Mononuclear cell (primary cell): ENCODE results near the gene DRAP1. TPM values are rescaled to one million over a fixed set of nuclear protein-coding genes. Genes with fewer than 3 reads are reported as not detected.

ENCODE experiments used
- H3K27me3 ChIP-seq: 2 replicates; pipeline ENCODE4 v1.6.0; 2011; ENCODE audit warnings: low read length, control low read depth; ENCODE audit not compliant: insufficient read depth
- H3K4me1 ChIP-seq: 2 replicates; pipeline ENCODE4 v1.5.1; 2011; ENCODE audit warnings: mild to moderate bottlenecking, low read length, control low read depth; ENCODE audit not compliant: insufficient read depth
- H3K4me3 ChIP-seq: 2 replicates; pipeline ENCODE4 v1.5.1; 2011; ENCODE audit warnings: mild to moderate bottlenecking, low read length, moderate library complexity
- H3K9me3 ChIP-seq: 2 replicates; pipeline ENCODE4 v1.5.1; 2011; ENCODE audit warnings: low read depth, mild to moderate bottlenecking, control low read depth, low read length
- total RNA-seq: library from RNA; depleted of rRNA; stranded (reverse); fragments of >200 nt; gene quantifications from one replicate; pipeline ENCODE4 v1.2.3, GENCODE V29; 2012

The DRAP1 gene
- total RNA-seq, 1 donor: 65.6 TPM

DNA sequence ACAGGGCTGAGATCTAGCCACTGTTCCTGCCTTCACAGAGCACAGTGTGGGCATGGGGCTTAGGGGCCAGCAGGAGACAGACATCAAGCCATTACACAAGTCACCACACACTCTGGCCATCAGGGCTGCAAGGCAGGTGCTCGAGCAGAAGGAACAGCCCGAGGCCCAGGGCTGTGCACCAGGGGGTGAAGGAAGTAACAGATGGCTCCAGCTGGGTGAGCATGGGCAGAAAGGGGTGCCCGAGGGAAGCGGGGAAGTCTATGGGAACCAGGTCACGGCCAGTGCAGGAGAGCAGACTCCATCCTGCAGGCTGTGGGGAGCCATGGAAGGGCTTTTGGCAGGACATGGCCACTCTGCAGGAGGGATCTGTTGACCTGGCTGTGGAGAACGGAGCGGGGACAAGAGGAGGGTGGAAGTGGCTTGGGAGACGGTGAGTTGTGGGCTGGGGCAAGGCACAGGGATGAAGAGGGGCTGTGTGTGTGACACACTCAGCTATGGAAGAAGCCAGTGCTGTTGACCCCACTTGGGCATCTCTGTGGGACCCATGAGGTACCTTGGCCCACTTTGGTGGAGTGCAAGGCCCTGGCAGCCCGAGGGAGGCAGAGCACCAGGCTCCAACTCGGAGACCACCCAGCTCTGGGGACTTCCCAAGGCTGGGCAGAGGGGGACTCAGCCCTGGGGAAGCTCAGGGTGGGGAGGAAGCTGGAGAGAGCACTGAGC, 4.0 kb upstream of the DRAP1 start:
- H3K27me3 ChIP-seq: no peaks in the 10 kb centered on the region
- no peak overlapping the region for H3K4me3 ChIP-seq
- peaks cover 51% of the 10 kb centered on the region for H3K4me1 ChIP-seq
- H3K9me3 ChIP-seq: no peaks in the 10 kb centered on the region

GRCh38 chr11:65915821-65916251, 3.4 kb upstream of the DRAP1 start:
- Histone ChIP-seq H3K9me3 (no peaks in the 10 kb centered on the region), H3K4me3 (no peak overlapping the region), H3K27me3 (no peaks in the 10 kb centered on the region), H3K4me1 (peaks cover 57% of the 10 kb centered on the region)

DNA sequence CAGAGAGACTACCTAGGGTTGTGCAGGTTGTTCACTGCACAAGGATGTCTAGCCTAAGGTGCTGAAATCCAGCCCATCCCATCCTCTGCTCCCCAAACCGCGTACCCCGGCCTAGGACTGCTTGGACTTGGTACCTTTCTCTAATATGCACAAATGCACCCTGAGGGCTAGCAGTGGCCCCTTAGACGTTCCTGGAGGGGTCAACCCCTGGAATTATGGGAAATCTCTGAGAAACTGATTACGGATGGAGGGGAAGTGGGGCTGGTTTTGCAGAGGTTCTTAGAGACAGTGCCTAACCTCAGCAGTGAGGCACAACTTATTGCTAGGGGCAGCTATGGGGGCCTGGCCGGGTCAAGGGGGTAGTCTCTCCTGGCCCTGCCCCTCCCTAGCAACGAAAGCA, 2.8 kb upstream of the DRAP1 start:
- no peaks in the 10 kb centered on the region for H3K27me3 ChIP-seq
- peaks cover 62% of the 10 kb centered on the region for H3K4me1 ChIP-seq
- no peaks in the 10 kb centered on the region for H3K9me3 ChIP-seq
- no peak overlapping the region for H3K4me3 ChIP-seq

GRCh38 chr11:65917077-65917433, 2.2 kb upstream of the DRAP1 start:
- no peaks in the 10 kb centered on the region for H3K9me3 ChIP-seq
- H3K4me1 ChIP-seq: peaks cover 60% of the 10 kb centered on the region
- H3K4me3 ChIP-seq: no peak overlapping the region
- no peaks in the 10 kb centered on the region for H3K27me3 ChIP-seq

GRCh38 chr11:65917434-65918210, 1.6 kb upstream of the DRAP1 start:
- Histone ChIP-seq H3K27me3 (no peaks in the 10 kb centered on the region), H3K4me1 (peaks cover 65% of the 10 kb centered on the region), H3K9me3 (no peaks in the 10 kb centered on the region), H3K4me3 (peak overlapping the region; percentile 77)

- Histone ChIP-seq H3K9me3 (no peaks in the 10 kb centered on the region), H3K4me1 (peaks cover 65% of the 10 kb centered on the region), H3K4me3 (peak within 1 kb of the TSS; percentile 77), H3K27me3 (no peaks in the 10 kb centered on the region)
Observed at GRCh38 chr11:65918211-65919140, 750 bp upstream of the DRAP1 start, which contains the start of gene C11orf68. C11orf68 (minus strand) TSS chr11:65919062; CDS start chr11:65919031, 31 bp downstream.

DNA sequence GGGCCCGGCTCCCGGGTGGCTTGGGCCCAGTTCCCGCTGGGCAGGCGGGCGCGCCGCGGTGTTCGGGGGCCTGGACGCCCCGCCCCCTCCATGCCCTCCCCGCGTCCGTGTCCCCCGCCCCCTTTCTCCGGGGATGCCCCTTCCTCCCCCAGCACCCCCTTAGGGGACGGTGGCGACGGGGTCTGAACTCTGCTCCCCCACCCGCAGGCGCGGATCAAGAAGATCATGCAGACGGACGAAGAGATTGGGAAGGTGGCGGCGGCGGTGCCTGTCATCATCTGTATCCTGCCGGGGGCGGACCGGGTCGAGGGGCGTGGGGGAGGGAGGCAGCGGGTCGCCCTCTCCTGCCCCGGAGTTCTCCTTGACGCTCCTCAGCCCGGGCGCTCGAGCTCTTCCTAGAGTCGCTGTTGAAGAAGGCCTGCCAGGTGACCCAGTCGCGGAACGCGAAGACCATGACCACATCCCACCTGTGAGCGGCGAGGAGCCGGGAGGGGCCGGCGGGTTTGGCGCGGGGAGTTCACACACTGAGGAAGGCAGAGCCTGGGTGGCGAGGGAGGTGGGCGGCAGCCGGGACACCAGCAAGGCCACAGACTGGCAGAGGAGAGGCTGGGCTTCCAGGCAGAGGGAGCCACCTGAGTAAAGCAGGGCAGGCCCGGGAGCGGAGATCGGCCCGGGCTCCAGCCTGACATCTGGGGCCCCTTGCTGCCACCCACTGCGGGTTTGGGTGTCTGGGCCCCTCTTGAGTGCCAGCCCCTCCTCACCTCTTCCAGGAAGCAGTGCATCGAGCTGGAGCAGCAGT, 546 bp downstream of the DRAP1 start:
- Histone ChIP-seq H3K27me3 (no peaks in the 10 kb centered on the region), H3K9me3 (no peaks in the 10 kb centered on the region), H3K4me1 (peaks cover 60% of the 10 kb centered on the region), H3K4me3 (peak overlapping the region; percentile 67)

DNA sequence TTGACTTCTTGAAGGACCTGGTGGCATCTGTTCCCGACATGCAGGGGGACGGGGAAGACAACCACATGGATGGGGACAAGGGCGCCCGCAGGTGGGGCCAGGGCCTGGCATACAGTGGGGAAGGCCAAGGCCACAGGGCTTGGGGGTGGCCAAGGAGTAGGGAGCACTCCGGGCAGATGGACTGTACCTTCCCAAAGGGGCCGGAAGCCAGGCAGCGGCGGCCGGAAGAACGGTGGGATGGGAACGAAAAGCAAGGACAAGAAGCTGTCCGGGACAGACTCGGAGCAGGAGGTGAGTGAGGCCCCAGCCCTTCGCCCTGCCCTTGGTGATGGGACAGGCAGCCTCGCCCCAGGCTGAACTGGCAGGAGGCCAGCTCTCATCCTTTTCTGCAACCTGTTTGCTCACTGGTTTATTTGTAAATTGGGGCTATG, 1.2 kb downstream of the DRAP1 start:
- Histone ChIP-seq H3K9me3 (no peaks in the 10 kb centered on the region), H3K4me1 (peaks cover 54% of the 10 kb centered on the region), H3K27me3 (no peaks in the 10 kb centered on the region), H3K4me3 (peak overlapping the region; percentile 67)

- no peaks in the 10 kb centered on the region for H3K27me3 ChIP-seq
- no peak overlapping the region for H3K4me3 ChIP-seq
- H3K4me1 ChIP-seq: peaks cover 47% of the 10 kb centered on the region
- no peaks in the 10 kb centered on the region for H3K9me3 ChIP-seq
Observed at GRCh38 chr11:65921033-65921555, 1.9 kb downstream of the DRAP1 start.

DNA sequence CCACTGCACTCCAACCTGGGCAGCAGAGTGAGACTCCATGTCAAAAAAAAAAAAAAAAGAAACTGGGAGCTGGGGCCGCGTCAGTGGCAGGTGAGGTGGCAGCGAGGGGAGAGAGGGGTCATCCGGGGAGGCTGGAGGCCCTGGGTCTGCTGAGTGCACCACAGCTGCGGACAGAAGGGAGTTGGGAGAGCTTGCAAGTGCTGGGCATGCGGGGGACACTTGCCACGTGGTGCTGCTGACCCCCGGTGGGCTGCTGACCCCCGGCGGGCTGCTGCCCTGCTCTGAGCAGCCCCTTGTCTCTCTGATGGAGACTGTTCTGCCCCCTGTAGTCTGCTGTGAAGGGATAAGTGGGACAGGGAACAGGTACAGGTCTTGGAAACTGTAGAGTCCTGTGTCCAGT, 2.6 kb downstream of the DRAP1 start:
- H3K4me3 ChIP-seq: no peak overlapping the region
- no peaks in the 10 kb centered on the region for H3K27me3 ChIP-seq
- H3K9me3 ChIP-seq: no peaks in the 10 kb centered on the region
- H3K4me1 ChIP-seq: peaks cover 41% of the 10 kb centered on the region

GRCh38 chr11:65922565-65922964, 3.3 kb downstream of the DRAP1 start:
- no peak overlapping the region for H3K4me3 ChIP-seq
- no peaks in the 10 kb centered on the region for H3K9me3 ChIP-seq
- peaks cover 41% of the 10 kb centered on the region for H3K4me1 ChIP-seq
- no peaks in the 10 kb centered on the region for H3K27me3 ChIP-seq

GRCh38 chr11:65925397-65925796, 6.2 kb downstream of the DRAP1 start:
- Histone ChIP-seq H3K4me1 (peaks cover 45% of the 10 kb centered on the region), H3K27me3 (no peaks in the 10 kb centered on the region), H3K9me3 (no peaks in the 10 kb centered on the region), H3K4me3 (no peak overlapping the region)

DNA sequence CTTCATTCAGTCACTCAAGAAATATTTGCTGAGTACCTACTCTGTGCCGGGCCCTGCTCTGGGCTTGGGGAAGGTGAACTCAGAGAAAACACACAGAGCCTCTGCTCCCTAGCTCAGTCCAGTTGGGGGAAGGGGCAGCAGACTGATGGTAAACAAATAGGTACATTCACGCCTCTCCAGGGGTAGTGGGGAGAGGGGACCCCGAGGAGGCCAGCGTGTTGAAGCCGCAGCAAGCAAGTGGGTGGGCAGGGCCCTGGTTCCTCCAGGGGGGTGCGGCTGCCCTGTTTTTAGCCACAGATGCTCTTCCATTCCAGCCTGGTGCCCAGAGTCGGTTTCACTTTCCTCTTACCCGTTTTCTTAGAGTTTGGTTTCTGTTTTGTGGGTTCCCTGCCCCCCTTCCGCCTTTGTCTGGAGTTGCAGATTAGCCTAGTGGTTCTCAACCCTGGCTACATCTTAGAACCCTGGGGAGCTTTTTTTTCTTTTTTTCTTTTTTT, 8.7 kb downstream of the DRAP1 start:
- Histone ChIP-seq H3K4me3 (no peak overlapping the region), H3K27me3 (no peaks in the 10 kb centered on the region), H3K9me3 (no peaks in the 10 kb centered on the region), H3K4me1 (peaks cover 26% of the 10 kb centered on the region)

GRCh38 chr11:65928667-65929066, 9.4 kb downstream of the DRAP1 start:
- H3K4me1 ChIP-seq: peaks cover 26% of the 10 kb centered on the region
- H3K4me3 ChIP-seq: no peak overlapping the region
- no peaks in the 10 kb centered on the region for H3K27me3 ChIP-seq
- no peaks in the 10 kb centered on the region for H3K9me3 ChIP-seq
